CD4-positive, alpha-beta T cell treated with Interleukin-10 for 1 hour (primary cell): ENCODE results near the gene AADACL3.
"Not testable (repeated sequence)": the region's sequence is repeated elsewhere in the genome, so short reads cannot be mapped to it uniquely, and the experiment has no call there.

Experiments
- DNase-seq: peaks from one replicate; pipeline ENCODE4 v3.0.0-alpha.2; 2020

The AADACL3 gene

DNA sequence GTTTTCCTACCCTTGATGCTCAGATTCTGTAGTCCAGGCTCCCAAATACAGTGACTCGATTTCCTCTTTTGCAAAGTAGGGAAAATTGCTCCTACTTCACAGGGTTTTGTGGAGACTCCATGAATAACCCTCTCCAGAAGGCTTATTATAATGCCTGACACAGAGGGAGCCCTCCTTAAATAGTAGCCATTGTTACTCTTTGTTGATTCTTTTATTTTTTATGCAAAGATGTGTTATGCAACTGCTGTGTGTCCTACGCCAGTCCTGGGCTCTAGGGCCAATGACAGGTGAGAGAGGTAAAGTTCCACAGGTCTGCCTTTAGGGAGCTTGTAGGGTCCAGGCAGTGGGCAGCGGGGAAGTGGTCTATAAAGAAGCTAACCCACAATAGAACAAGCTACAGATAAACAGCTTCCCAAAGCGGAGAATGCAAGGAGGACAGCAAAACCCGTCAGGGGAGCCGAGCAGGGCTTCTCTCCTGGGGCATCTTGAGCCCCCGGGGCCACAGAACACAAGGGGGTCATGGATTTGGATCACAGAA lies 1.5 kb downstream of the AADACL3 start:
- no peak for DNase-seq

DNA sequence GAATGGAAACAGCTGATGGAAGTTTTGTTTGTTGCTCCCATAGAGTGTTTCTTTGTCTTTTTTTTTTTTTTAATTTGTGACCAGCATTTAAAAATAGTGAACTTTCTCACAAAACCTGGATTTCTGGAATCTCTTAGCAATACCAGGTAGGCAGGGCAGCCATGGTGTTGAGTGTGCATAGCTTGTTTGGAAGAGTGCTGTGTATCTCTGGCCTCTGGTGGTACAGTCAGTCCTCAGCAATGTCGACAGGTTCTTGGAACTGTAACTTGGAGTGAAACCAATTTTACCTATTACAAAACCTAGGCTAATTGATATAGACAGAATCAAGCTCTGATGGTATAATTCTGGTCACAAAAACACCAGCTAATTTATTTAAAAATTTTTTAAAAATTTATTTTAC lies 6.7 kb downstream of the AADACL3 start:
- no peak for DNase-seq

DNA sequence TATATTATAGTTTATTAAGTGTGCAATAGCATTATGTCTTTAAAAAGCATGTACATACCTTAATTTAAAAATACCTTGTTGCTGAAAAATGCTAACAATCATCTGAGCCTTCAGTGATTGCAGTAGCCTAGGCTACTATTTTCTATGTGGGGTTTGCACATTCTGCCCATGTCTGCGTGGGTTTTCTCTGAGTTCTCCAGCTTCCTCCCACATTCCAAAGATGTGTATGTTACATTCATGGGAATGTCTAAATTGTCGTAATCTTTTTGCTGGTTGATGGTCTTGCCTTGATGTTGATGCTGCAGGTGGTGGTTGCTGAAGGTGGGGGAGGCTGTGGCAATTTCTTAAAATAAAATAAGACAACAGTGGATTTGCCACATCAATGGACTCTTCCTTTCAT lies 12.5 kb downstream of the AADACL3 start:
- no peak for DNase-seq

DNA sequence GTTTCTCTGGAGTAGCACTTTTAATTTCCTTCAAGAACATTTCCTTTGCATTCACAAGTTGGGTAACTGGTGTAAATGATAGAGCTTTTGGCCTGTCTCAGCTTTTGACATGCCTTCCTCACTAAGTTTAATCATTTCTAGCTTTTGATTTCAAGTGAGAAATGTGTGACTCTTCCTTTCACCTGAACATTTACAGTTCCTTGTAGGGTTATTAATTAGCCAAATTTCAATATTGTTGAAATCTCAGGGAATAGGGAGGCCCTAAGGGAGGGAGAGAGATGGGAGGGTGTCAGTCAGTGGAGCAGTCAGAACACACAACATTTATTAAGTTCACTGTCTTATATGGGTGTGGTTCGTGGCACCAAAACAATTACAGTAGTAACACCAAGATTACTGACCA lies 14.2 kb downstream of the AADACL3 start:
- no peak for DNase-seq

DNA sequence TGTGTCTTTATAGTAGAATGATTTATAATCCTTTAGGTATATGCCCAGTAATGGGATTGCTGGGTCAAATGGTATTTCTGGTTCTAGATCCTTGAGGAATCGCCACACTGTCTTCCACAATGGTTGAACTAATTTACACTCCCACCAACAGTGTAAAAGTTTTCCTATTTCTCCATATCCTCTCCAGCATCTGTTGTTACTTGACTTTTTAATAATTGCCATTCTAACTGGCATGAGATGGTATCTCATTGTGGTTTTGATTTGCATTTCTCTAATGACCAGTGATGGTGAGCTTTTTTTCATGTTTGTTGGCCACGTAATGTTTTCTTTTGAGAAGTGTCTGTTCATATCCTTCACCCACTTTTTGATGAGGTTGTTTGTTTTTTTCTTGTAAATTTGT lies 15.2 kb downstream of the AADACL3 start:
- not testable (repeated sequence) for DNase-seq

DNA sequence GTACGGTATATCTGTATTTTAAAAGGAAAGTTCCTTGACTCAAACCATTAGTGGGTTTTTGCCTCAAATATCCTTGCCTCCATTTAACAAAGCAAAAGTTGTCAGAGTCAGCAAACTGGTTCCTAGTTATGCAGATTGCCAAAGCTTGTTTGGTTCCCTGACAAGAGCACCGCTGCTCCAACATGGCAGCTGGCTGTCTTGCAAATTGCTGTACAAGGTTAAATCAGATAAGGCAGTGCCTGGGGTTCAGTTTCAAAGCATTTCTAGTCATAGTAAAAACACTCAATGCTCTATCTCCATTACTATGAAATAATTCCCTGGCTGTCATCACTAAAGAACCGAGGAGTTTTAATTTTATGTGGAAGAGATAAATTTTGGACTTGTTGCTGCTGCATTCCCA lies 18.7 kb downstream of the AADACL3 start:
- DNase-seq = no peak

DNA sequence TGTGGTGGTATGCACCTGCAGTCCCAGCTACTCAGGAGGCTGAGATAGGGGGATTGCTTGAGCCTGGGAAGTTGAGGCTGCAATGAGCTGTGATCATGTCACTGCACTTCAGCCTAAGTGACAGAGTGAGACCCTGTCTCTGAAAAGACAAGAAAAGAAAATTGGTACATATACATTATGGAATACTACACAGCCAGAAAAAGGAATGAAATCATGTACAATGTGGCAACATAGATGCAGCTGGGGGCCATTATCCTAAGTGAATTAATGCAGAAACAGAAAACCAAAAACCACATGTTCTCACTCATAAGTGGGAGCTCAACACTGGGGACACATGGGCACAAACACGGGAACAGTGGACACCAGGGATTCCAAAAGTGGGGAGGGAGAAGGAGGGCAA lies 23.0 kb downstream of the AADACL3 start:
- no peak for DNase-seq

DNA sequence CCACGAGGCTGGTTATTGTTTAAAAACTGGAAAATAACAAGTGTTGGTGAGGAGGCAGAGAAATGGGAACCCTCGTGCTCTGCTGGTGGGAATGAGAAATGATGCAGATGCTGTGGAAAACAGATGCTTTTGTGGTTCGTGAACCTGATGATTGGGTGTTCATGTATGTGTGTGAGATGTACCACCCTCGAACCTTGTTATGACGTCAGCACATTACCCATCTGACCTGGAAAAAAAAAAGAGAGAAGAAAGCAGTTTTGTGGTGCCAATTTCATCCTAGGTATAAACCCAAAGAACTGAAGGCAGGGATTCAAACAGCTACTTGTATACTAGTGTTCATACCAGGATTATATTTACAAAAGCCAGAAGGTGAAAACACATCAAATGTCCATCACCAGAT lies 23.7 kb downstream of the AADACL3 start:
- no peak for DNase-seq

DNA sequence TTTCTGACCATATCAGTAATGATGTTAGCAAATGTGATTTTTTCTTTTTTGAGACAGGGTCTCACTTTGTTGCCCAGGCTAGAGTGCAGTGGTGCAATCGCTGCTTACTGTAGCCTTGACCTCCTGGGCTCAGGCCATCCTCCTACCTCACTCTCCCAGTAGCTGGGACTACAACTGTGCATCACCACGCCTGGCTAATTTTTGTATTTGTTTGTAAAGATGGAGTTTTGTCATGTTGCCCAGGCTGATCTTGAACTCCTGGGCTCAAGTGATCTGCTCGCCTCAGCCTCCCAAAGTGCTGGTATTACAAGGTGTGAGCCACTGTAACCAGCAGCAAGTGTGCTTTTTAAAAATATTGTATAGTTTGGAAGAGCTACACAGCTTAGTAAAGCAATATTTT lies 26.0 kb downstream of the AADACL3 start:
- no peak for DNase-seq

DNA sequence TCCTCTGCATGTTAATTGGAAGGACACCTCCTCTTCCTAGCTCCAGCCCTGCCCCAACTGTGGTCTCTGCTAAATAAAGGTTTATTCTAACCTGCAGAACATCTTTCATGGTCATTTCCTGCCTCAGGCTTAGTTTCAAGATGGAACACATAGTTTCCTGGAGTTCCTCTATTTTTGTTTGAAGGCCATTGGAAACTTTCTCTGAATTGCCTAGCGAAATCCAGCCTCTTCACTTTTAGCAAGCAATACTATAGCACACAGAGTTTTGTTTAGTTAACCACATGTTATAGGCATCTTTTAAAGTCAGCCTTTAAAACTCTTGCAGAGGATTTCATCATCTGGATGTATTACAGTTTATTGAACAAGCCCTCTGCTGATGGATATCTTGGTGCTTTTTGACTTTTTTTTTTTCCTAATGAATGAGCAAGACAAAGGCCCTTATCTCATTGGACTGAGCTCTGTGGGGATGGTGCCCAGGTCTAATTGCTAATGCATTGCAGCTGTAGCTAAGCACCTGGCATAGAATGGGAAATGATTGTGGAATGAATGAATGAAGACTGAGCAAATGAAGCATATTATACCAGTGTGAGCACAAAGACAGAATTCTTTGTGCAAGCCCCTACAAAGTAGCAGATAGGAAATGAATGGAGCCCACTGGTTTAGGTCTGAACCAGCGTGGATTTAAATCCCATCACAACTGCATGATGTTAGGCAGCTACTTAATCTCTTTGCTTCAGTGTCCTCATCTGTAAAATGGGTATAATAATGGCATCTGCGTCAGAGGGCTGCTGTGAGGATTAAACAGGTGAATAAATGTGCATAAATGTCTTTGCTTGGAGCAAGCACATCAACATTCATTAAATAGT lies 29.4 kb downstream of the AADACL3 start:
- no peak for DNase-seq

DNA sequence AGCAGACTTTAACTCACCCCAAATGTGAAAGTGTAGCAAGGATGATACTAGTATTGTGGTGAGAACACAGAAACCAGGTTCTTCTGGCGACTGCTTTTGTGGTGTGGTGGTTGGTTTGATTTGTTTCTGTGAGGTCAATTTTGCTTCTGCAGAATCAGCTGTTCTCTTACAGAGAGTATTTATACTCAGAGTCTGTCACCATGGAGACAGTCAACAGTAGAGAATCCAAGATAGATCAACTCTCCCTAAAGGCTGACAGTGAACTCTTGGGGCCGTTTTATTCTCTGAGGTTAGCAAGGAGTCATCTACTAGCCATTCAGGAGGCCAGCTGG lies 30.0 kb downstream of the AADACL3 start, which contains the start of gene CFAP107:
Gene CFAP107, plus strand, starts transcription at position 209 of the 332 bp plus-strand sequence. CDS start 231 bp downstream, outside the sequence.
- no peak for DNase-seq

DNA sequence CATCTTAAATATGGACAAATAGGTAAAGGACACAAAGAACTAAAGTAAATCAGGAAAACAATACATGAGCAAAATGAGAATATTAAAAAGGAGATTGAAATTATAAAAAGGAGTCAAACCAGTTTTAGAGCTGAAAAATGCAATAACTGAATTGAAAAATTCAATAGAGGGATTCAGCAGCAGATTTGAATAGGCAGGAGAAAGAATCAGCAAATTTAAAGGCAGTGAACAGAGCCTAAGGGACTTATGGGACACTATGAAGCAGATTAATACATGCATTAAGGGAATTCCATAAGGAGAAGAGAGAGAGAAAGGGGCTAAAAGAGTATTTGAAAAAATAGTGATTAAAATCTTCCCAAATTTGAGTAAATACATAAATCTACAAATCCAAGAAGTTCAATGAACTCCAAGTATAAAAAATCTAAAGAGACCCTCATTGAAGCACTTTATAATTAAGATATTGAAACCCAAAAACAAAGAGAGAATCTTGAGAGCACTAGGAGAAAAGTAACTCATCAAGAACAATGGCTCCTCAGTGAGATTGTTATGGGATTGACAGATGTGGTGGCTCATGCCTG lies 33.0 kb downstream of the AADACL3 start:
- no peak for DNase-seq

DNA sequence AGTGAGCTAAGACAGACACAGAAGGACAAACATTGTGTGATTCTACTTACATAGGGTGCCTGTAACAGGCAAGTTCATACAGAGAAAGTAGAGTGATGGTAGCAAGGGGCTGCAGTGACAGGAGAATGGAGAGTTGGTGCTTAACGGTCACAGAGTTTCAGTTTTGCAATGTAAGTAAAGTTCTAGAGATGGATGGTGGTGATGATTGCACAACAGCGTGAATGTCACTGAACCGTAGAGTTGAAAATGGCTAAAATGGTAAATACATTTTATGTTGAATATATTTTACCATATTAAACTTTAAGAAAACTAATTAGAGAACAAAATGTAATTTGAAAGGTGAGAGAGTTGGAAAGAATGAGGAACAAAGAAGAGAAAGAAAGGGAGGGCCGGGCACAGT lies 38.8 kb downstream of the AADACL3 start:
- DNase-seq = no peak

DNA sequence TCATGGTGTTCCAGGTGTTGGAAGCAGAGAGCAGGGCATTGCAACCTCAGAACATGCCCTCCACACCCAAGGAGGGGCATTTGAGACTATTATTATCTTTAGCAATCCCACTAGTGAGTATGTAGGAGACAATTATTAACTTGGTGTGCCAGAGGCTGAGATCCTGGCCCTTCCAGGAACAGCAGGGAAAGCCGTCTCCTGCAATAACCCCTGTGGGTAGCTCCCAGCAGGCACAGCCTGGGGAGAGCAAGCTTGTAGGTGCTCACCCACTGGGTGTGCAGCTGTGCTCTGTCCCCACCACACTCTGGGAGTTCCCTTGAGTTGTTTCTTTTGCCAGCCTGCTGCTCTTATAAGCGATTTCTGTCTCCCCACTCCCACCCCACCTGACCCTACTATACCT lies 40.4 kb downstream of the AADACL3 start:
- no peak for DNase-seq

DNA sequence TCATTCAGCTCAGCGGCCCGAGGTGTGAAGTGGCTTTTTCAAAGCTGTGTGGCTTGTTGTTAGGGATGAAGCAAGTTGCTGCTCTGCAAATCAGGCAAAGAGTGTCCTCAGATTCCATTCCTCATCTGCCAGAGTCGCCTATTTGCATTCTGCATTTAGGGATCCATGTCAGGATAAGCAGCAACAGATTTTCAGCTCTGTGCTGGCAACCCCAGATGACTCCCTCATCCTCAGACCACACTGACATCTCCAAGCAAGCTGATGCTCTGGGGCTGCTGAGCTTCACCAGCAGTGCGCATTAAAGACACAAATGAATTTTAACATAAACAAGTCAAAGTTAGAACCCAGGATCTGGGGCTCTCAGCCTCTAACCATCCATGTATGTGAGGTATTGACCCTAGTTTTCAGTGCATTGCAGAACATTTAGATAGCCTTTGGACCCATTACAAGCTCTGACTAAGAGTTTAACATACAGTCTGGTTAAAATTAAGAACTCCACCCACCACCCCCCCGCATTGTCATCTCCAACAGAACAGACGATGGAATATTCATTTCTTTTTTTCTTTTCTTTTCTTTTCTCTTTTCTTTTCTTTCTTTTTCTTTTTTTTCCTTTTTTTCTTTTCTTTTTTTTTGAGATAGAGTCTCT lies 41.0 kb downstream of the AADACL3 start:
- no peak for DNase-seq

DNA sequence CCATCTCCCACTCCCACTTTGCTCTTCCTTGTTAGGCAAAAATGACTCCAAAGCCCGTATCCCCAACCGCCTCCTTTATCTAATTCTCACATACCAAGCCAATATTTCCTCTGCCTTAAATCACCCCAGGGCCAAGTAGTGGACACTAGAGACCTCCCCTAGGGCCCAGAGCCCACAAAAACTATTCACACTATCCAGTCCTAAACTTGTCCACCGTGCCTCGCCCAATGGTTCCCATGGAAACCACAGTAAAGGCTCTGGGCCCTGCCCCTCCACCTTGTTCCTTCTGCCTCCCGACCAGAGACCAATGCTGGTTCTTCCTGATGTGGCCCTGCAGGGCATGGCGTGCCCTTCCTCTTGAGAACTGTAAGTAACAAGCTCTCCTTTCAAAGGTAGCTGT lies 41.9 kb downstream of the AADACL3 start:
- DNase-seq = no peak

DNA sequence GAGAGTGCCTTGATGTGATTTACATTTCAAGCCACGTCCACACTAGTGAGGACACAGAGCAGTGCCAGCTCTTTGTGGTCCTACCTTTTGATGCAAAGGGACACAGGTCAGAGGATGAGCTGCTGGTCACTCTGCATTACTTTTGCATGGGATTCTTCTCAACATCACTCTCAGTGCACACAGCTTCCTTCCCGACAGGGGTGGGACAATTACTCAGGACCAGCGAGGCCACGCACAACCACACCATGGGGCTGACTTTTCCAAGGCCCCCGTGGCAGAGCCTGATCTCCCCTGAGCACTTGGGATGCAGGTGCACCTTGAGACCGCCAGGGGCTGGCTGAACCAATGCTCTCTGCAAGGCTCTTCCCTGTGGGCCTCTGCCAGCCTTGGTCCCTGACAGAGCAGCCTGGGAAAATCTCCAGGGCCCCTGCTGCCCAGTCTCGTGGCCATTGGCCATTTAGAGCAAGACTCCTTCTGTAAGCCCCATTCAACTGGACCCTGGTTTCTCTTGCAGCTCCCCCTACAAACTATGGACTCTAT lies 44.4 kb downstream of the AADACL3 start:
- no peak for DNase-seq

DNA sequence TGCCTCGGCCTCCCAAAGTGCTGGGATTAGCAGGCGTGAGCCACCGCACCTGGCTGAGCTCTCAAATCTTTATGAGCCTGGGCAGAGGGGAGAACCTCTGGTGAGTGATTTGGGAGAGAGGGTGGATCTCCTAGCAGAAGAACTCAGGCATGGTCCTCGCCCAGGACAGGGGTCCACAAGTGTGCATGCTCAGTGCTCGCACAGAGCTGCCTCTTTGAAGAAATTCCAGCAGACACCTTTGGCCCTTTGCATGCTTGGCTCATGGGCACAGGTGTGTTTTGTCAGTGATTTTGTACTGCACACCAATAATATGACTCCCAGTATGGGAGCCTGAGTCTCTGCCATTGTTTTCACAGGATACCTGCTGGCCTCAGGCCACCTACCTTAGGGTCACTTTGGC lies 45.9 kb downstream of the AADACL3 start:
- no peak for DNase-seq

DNA sequence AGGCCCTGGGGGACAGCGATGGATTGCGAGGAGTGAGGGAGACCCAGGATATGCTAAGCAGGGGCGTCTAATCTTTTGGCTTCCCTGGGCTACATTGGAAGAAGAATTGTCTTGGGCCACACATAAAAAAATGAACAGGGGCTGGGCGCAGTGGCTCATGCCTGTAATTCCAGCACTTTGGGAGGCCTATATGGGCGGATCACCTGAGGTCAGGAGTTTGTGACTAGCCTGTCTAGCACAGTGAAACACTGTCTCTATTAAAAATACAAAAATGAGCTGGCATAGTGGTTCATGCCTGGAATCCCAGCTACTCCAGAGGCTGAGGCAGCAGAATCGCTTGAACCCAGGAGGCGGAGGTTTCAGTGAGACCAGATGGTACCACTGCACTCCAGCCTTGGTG lies 46.9 kb downstream of the AADACL3 start:
- DNase-seq = no peak

DNA sequence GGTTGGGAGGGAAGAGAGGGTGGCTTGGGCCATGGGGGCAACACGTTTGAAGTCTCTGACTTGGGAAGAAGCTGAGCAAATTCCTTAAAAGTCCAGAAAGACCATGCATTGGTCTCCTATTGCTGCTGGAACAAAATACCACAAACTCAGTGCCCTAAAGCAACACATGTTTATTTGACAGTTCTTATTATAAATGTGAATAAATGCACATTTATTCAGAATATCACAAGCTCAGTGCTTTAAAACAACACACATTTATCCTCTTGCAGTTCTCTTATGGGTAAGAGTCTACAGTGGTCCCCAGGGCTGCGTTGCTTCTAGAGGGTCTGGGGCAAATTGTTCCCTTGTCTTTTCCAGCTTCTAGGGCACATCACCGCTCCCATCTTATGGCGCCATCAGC lies 47.6 kb downstream of the AADACL3 start:
- DNase-seq = no peak

DNA sequence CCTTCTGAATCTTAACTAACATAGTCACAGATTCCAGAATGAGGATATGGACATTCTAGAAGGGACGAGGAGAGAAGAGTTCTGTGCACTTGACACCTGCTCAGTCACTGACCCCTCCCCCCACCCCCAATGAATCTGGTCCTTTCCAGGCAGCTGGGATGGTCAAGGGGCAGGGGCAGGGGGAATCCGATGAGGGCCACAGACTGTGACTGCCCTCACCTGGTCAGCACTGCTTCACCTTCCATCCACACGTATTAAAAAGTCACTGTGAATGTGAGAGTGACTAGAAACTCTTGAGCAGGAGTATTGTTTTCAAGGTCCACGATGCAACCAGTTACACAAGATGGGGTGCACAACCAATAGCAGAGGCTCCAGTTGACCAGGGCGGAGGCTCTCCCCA lies 48.1 kb downstream of the AADACL3 start:
- DNase-seq = no peak

DNA sequence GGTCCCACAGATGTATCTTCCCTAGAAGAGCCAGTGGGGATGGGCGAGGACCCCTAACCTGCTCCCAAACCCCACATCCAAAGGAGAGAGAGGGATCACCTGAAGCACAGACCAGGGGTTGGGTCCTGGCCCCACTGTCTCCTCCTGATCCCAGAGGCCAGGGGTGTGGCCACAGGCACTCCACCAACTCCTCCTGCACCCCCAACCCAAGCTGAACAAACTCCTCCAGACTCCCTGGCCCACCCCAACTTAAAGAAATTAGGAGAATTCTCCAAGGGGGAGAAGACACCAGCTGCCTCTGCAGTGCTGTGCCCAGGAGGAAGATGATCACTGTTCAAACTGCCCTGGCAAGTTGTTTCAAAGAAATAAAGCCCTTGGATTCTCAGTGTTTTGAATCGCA lies 53.1 kb downstream of the AADACL3 start:
- no peak for DNase-seq

DNA sequence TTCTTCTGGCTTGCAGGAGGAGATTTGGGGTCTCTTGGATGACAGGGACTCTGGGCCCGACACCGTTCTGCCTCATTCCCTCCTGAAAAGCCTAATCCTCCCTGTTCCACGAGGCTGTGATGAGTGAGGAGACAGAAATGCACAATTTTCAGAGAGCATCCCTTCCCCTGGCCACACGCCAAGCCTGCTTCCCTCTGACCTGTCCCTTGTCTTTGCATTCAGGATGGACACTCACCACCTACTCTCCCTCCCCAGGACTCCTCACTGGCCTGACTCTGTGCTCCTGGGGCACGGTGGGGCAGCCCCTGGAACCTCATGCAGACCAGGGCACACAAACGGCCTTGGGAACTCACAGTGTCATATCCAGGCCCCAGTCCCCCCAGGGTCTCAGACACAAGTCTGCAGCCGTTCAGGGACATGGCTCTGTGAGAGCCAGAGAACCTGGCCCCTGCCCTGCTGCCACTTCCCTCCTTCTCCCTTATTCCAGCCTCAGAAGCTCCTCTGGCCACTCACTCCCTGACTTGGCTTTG lies 54.1 kb downstream of the AADACL3 start:
- DNase-seq = no peak

DNA sequence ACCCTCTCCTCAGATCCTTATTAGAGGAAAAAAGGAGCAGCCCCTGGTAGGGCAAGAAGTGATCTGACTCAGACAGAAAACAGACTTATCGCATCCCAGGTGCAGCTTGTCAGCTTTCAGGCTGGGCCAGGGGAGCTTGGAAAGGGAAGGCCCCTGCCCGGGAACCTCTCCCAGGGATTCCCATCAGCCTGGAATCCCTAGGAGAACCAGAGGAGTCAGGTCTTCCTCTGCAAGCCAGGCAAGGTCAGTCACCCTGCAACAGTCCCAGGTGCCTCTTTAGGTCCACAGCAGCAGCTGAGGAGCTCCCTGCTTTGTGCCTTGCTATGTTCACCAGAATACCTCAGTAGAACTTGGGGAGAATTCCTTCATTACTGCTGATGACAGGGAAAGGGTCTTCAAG lies 54.7 kb downstream of the AADACL3 start:
- no peak for DNase-seq
